Adrenal gland (tissue), 5 donors: ENCODE data around the gene CREM.

Source experiments
- CTCF ChIP-seq, 6 experiments: fragments of 450-650 bp in 4 of 6; fragments of 200-600 bp in 2 of 6; sonication (generic) in 1 of 6; IDR thresholded peaks; 1 replicate in 5 of 6; 2 replicates in 1 of 6; pipeline versions ENCODE4 v1.5.1 to v1.8.0; 2016 to 2021; ENCODE audit warnings: antibody characterized with exemption in 6 of 6, mild to moderate bottlenecking in 2 of 6, moderate library complexity in 1 of 6
- POLR2A ChIP-seq, 2 donors: fragments of 450-650 bp; IDR thresholded peaks; one replicate each; pipeline ENCODE4 v1.6.1; 2017; ENCODE audit warnings: antibody characterized with exemption in 2 of 2, mild to moderate bottlenecking in 2 of 2, moderate library complexity in 1 of 2
- donor health status: DM: no; HTN: no; CAD: no.

- TF ChIP-seq CTCF (IDR thresholded peaks at IDR 0.05) (no peak), POLR2A (IDR thresholded peaks at IDR 0.05) (no peak)
Observed at GRCh38 chr10:35223016-35223415, 96.4 kb downstream of the CREM start.
